ENCODE data around the gene IGBP1.

DNA sequence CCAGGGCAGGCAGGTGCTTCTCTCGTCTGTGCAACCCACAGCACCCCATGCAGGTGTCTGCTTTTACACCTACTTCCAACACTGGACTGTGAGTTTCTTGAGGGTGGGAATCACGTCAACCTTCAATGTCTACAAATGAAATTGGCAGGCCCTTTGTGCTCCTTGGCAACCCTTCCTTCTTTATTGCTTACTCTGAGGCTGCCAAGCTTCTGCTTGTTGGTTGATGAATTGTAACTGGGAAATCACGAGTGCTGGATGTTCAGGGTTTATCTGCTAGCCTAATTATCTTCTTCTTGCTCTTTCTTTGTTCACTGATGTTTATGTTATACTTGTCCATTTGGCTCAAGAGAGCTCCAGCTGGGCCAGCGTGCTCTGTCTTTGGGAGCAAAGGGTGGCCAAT, 41.5 kb downstream of the IGBP1 start:
- TF ChIP-seq, protein P1, sequence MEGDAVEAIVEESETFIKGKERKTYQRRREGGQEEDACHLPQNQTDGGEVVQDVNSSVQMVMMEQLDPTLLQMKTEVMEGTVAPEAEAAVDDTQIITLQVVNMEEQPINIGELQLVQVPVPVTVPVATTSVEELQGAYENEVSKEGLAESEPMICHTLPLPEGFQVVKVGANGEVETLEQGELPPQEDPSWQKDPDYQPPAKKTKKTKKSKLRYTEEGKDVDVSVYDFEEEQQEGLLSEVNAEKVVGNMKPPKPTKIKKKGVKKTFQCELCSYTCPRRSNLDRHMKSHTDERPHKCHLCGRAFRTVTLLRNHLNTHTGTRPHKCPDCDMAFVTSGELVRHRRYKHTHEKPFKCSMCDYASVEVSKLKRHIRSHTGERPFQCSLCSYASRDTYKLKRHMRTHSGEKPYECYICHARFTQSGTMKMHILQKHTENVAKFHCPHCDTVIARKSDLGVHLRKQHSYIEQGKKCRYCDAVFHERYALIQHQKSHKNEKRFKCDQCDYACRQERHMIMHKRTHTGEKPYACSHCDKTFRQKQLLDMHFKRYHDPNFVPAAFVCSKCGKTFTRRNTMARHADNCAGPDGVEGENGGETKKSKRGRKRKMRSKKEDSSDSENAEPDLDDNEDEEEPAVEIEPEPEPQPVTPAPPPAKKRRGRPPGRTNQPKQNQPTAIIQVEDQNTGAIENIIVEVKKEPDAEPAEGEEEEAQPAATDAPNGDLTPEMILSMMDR (conservative IDR thresholded peaks at IDR 0.05; ENCODE audit: low read depth, low read length), result no peak
- no peak for TF ChIP-seq EZH2 (IDR thresholded peaks at IDR 0.05; ENCODE audit: borderline replicate concordance, low read depth, low read length, poor library complexity, severe bottlenecking)
